HG02981 (cell line): ENCODE results near the gene LCP1.
A peak's percentile ranks its signal among the peaks of the same experiment; 100 is the strongest.

Source experiments
- ATAC-seq: cut with Tn5 transposase; IDR thresholded peaks from one replicate; pipeline ENCODE4 v1.9.1; 2021; ENCODE audit warnings: mild to moderate bottlenecking, moderate library complexity; ENCODE audit not compliant: unreplicated experiment

Gene LCP1

GRCh38 chr13:46131705-46132104 lies 50.3 kb downstream of the LCP1 start:
- ATAC-seq = no peak

DNA sequence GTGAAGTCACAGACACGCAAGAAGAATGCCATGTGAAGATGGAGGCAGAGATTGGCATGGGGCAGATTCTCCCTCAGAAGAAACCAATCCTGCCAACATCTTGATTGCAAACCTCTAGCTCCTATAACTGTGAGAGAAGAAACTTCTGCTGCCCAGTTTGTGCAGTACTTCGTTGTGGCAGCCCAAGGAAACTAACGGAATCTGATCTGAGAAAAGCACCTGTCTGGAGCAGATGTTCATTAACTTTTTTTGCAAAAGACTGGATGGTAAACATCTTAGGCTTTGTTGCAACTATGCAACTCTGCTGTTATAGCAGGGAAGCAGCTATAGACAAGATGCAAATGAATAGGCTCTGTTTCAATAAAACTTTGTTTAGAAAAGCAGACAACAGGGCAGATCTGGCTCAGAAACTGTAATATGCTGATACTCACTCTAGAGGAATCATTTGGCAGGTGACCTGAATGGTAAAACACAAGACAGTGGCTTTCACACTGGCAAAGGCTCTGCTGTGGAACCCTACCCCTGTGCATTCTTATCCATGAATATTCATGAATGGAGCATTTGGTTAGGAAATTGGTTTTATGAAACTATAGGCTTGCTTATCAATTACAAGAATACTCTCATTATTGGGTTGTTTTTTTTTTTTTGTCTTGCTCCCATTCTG lies 51.9 kb downstream of the LCP1 start:
- no peak for ATAC-seq

GRCh38 chr13:46129124-46129523 lies 52.9 kb downstream of the LCP1 start:
- no peak for ATAC-seq

DNA sequence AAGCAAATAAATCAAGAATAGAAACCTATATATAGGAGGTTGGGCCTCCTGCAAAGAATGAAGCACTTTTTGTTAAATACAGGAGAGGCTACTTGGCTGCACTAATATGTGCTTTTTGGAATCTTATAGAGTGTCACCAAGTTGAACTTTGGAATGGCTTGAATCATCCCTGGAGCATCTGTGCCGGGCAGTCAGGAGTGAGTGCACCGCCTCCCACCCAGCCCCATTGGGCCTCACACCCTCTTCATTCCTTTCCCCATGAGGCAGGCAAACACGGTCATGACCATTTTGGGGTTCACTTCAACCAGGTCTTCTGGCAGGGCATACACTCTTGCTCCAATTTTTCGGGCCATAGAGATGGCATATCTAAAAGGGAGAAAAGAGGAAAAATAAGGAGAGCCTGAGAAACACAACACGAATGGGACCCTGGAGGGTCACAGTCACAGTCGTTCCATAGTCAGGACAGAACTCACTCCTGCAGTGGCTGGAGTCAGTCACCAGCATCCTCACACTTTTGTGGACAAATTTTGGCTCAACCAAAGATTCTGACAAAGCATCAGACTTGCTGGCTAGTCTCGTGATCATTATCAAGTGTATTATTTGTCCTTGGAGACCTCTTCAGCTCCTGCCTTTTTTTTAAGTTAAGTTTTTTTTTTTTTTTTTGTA lies 54.5 kb downstream of the LCP1 start:
- ATAC-seq = no peak

GRCh38 chr13:46126552-46127357 lies 55.2 kb downstream of the LCP1 start:
- peak; percentile 63 for ATAC-seq

DNA sequence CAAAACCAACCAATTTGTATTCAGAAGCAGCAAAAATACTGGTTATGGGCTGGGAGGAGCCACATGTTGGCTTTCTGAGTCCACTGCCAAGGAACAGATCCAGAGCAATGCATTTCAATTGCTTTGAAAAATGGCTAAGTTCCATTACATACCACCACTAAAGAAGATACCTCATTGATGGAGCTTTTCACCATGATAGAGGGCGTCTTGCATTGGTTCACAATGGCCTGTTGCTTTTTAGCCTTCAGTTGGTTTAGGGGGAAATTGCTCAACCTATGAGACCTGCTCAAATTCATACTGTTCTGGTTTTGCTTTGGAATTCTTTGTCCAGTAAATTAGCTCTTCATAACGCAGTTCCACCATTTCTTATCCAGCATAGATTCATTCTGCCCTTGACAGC lies 55.9 kb downstream of the LCP1 start:
- no peak for ATAC-seq

DNA sequence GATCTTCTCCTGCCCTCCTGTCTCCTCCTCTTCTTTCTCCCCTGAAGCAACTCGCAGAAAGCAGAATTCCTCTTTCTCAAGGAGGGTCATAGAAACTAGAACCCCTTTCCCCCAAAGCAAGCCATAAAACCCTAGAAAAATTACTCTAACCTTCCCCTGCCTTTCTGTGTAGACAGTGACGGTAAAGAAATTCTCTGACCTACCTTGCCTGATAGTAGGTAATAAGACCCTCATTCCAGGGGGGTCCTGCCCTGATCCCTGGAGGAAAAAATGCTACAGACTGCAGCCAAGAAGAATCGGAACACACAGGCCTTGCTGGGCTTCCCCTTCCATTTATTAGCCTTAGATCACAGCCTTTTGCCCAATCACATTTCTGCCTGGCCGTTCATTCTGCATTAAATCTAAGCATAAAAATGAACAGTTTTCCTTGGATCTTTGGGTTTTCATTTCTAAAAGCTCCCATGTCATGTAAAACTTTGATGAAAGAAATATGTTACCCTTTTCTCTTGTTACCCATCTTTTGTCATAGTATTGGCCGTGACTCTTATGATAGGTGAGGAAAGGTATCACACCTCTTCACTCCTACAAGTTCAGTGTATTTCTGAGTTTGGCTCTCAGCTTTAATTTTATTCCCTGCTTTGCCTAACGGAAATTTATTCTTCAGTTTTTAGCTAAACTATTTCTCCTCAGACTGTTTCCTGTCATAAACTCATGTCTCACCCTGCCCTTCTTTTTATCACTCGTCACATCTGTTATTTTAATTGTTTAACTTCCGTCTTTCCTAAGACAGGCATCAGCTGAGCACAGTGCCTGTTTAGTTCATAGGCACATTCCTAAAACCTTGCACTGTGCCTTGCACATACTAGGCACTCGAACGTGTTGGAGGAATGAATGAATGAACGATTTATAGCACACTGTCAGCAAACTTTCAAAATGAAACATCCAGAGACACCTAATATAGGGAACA lies 56.7 kb downstream of the LCP1 start:
- ATAC-seq = no peak

- ATAC-seq = no peak
These were observed 57.4 kb downstream of the LCP1 start for GRCh38 chr13:46124531-46124966.

- ATAC-seq = no peak
These were observed 59.7 kb downstream of the LCP1 start for GRCh38 chr13:46122304-46122703.

DNA sequence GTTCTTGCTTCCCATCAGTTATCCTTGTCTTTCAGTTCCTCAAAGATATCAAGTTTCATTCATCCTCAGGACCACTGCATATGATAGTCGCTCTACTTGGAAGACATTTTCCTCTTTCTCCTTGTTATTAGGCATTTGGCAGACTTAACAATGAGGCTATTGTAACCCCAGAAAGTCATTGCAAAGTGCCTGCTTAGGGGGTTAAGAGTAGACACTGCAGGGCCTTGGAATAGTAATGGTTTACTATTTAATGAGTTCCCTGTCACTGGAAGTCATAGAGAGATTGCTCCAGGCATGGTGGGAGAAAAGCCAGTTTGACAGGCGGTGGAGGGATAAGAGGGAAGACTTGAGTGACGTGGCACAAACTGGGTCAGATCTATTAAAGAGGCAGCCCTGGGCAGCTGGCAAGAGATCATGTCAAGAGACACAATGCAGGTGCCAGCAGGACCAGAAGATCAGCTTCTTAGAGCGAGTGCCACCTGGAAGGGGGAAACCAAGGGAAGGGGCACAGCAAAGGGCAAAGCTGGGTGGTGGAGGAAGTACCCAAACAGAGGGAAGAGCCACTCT lies 60.3 kb downstream of the LCP1 start:
- ATAC-seq = no peak

DNA sequence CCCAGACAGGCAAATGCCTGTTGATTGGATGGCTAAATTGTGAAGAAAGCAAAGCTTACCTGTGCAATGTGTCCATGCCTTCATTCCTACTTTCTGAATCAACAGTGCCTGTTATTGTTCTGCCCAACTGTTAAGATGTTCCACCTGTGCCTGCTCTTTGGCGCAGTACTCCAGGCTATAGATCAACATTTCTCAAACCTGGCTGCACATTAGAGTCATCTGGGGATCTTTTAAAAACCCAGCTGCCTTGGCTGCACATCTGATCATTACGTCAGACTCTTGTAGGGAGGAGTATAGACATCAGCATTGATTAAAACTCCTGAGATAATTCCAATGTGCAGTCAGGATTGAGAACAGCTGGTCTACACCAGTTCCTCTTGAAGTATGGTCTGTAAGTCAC lies 60.9 kb downstream of the LCP1 start:
- ATAC-seq = no peak

DNA sequence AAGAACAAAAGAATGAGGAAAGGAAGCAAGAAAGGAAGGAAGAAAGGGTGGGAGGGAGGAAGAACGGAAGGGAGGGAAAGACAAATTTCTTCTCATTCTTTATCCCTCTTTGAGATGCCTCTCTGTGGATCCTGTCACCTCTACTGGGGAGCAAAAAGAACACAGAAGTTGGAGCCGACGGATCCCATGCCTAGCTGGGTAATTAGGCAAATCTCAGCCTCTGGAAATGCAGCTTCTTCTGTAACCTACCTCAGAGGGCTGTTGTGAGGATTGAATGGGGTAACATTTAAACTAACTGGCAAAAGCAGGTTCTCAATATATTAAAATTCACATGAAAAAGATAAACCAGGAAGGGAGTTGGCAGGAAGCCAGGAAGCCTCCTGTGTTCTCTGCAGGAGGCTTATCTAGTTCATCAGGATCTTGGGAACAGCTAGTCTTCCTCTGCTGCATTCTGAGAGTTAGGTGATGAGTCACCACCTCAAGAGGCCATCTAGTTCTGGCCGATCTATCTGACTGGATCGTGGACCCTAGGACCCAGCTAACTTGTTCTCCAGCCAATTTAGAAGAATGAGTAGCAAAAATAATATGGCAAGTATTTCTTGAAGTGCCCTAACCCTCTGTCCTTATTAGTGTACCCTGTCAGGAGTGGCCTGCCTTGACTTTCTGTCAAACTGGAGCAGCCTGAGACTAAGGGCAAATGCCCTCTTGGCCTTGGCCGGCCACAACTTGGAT lies 61.9 kb downstream of the LCP1 start:
- no peak for ATAC-seq

- ATAC-seq = no peak
These were observed 65.1 kb downstream of the LCP1 start for GRCh38 chr13:46116653-46117502.

GRCh38 chr13:46114613-46115012 lies 67.4 kb downstream of the LCP1 start:
- no peak for ATAC-seq

DNA sequence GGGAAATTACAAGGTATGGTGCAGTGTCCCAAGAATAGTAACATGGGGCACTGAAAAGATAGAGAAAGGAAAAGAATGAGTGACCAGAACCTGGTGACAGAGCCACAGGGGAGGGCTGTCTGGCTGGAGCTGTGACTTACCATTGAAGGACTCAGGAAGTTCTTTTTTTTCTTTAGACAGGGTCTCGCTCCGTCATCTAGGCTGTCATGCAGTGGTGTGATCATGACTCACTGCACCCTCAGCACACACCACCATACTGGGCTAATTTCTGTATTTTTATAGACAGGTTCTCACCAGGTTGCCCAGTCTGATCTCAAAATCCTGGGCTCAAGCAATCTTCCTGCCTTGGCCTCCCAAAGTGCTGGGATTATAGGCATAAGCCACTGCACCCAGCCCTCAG lies 68.4 kb downstream of the LCP1 start:
- ATAC-seq = no peak

DNA sequence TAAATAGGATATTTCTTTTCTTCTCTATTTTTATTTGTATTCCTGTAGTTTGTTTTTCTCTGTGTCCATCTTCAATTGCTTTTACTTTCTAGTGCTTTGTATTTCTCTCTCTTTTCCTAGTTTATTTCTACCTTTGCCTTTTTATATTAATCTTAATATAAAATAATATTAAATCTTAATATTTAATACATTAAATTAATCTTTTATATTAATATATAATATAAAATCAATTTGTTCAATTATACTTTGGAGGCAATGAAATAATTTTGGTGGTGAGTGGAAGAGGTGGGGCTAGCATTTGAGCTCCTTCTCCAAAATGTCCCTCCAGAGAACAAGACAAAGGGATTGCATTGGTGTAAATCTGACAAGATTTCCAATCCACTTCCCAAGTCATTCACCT lies 70.8 kb downstream of the LCP1 start:
- no peak for ATAC-seq

DNA sequence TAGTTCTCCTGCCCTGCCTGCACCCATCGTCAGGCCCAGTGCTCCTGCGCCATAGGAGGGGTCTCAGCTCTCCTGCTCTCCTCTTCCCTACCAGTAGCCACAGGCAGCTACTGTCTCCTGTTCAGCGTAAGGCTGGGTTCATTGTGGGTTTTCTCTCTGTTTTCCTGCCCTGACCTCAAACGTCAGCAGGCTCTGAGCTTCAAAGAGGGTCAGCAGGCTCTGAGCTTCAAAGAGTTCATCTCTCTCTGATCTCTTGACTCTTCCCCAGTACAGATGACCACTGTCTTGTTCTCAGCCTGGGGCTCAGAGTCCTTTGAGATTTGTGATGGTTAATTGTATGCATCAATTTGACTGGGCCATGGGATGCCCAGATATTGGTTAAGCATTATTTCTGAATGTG lies 72.5 kb downstream of the LCP1 start:
- ATAC-seq = no peak

- no peak for ATAC-seq
These were observed 75.1 kb downstream of the LCP1 start for GRCh38 chr13:46106839-46107371.

GRCh38 chr13:46104868-46105267 lies 77.1 kb downstream of the LCP1 start, which contains the start of gene CPB2:
Gene CPB2 (minus strand): TSS chr13:46105033. CDS start chr13:46105009, 24 bp downstream.
- no peak for ATAC-seq
